SK-N-SH (cell line): ENCODE data around the gene DMKN. TPM values are rescaled to one million over a fixed set of nuclear protein-coding genes. Genes with fewer than 3 reads are reported as not detected.

ENCODE experiments used
- CHD2 ChIP-seq: fragments of 150-350 bp; IDR thresholded peaks from 2 replicates; pipeline ENCODE4 v1.6.1; 2018; ENCODE audit warnings: low read length; ENCODE audit not compliant: partially characterized antibody
- CTCF ChIP-seq: fragments of 200-600 bp; sonication (generic); IDR thresholded peaks from 2 replicates; pipeline ENCODE4 v1.6.1; 2017; ENCODE audit warnings: antibody characterized with exemption, mild to moderate bottlenecking, moderate library complexity
- ELF1 ChIP-seq: IDR thresholded peaks from 2 replicates; pipeline ENCODE4 v1.4.0; 2012
- EZH2phosphoT487 ChIP-seq: fragments of 200-600 bp; sonication (generic); IDR thresholded peaks from 2 replicates; pipeline ENCODE4 v1.6.1; 2017; ENCODE audit warnings: low read depth, mixed run types, mild to moderate bottlenecking, antibody characterized with exemption, moderate library complexity, borderline replicate concordance
- FOXJ3 ChIP-seq: sonication (generic); formaldehyde crosslinking; IDR thresholded peaks from 2 replicates; pipeline ENCODE4 v1.5.1; 2020; ENCODE audit warnings: mild to moderate bottlenecking, missing genetic modification reagents
- FOXM1 ChIP-seq: IDR thresholded peaks from 2 replicates; pipeline ENCODE4 v1.4.0; 2012; ENCODE audit warnings: low read depth, mild to moderate bottlenecking
- GABPA ChIP-seq: IDR thresholded peaks from 2 replicates; pipeline ENCODE4 v1.4.0; 2012; ENCODE audit warnings: low read depth, mild to moderate bottlenecking
- GATA2 ChIP-seq: sonication (generic); formaldehyde crosslinking; IDR thresholded peaks from 2 replicates; pipeline ENCODE4 v1.5.0; 2020; ENCODE audit warnings: mild to moderate bottlenecking, missing genetic modification reagents
- NRF1 ChIP-seq: IDR thresholded peaks from 2 replicates; pipeline ENCODE4 v1.6.1; 2012; ENCODE audit warnings: low read depth, mild to moderate bottlenecking, low read length
- PBX3 ChIP-seq: IDR thresholded peaks from 2 replicates; pipeline ENCODE4; 2012
- POLR2AphosphoS5 ChIP-seq: IDR thresholded peaks from 2 replicates; pipeline ENCODE4 v1.6.1; 2012; ENCODE audit warnings: low read depth, low read length
- REST ChIP-seq: IDR thresholded peaks from 2 replicates; pipeline ENCODE4 v1.6.1; 2012; ENCODE audit warnings: mild to moderate bottlenecking, low read depth, low read length, moderate library complexity
- RFX5 ChIP-seq: IDR thresholded peaks from 2 replicates; pipeline ENCODE4 v1.6.1; 2012; ENCODE audit warnings: mild to moderate bottlenecking, improper control_type of control experiment, low read length
- SMC3 ChIP-seq: IDR thresholded peaks from 2 replicates; pipeline ENCODE4 v1.6.1; 2012; ENCODE audit warnings: low read depth, low read length, improper control_type of control experiment
- TAF1 ChIP-seq: IDR thresholded peaks from 2 replicates; pipeline ENCODE4 v1.6.1; 2012; ENCODE audit warnings: low read depth, mild to moderate bottlenecking, low read length, moderate library complexity, borderline replicate concordance
- TEAD4 ChIP-seq: IDR thresholded peaks from 2 replicates; pipeline ENCODE4 v1.4.0; 2012; ENCODE audit warnings: mild to moderate bottlenecking, borderline replicate concordance; ENCODE audit not compliant: insufficient read depth
- polyA plus RNA-seq, 3 experiments: library from polyadenylated mRNA; depleted of rRNA; stranded (reverse); fragments of >200 nt; gene quantifications; 2 replicates each; pipeline ENCODE4 v1.2.3, GENCODE V29; 2012
- TF ChIP-seq, protein P1 (sequence below): fragments of 150-350 bp; IDR thresholded peaks from 2 replicates; pipeline ENCODE4 v1.6.1; 2016; ENCODE audit warnings: mild to moderate bottlenecking, low read depth, low read length
- TF ChIP-seq, protein P2 (sequence below): IDR thresholded peaks from 2 replicates; pipeline ENCODE4 v1.4.0; 2012; ENCODE audit warnings: low read depth, borderline replicate concordance
- TF ChIP-seq, protein P3 (sequence below): fragments of 150-350 bp; IDR thresholded peaks from 2 replicates; pipeline ENCODE4 v1.6.1; 2017; ENCODE audit warnings: antibody characterized with exemption, low read length, low read depth, borderline replicate concordance
- TF ChIP-seq, protein P4 (sequence below): IDR thresholded peaks from 2 replicates; pipeline ENCODE4 v1.4.0; 2012; ENCODE audit warnings: low read depth

DMKN gene
- polyA plus RNA-seq, 1 of the 3 experiments (the other 2 are of a cell fraction), result not detected

- TF ChIP-seq, protein P1, sequence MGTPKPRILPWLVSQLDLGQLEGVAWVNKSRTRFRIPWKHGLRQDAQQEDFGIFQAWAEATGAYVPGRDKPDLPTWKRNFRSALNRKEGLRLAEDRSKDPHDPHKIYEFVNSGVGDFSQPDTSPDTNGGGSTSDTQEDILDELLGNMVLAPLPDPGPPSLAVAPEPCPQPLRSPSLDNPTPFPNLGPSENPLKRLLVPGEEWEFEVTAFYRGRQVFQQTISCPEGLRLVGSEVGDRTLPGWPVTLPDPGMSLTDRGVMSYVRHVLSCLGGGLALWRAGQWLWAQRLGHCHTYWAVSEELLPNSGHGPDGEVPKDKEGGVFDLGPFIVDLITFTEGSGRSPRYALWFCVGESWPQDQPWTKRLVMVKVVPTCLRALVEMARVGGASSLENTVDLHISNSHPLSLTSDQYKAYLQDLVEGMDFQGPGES, result no peak
- TF ChIP-seq POLR2AphosphoS5 (peak; percentile 89), RFX5 (peak; percentile 73), CHD2 (peak; percentile 68), FOXJ3 (no peak), PBX3 (peak; percentile 32), SMC3 (no peak), TAF1 (0 out of 2 replicates have a peak, but pooled peaks have one; percentile 72), NRF1 (no peak), REST (no peak), ELF1 (peak; percentile 72; the same call in 1 of the 2 replicates), CTCF (no peak), TEAD4 (no peak), GATA2 (CRISPR knock-in tag) (no peak), FOXM1 (no peak), GABPA (peak; percentile 72), EZH2phosphoT487 (no peak)
- TF ChIP-seq, protein P2, sequence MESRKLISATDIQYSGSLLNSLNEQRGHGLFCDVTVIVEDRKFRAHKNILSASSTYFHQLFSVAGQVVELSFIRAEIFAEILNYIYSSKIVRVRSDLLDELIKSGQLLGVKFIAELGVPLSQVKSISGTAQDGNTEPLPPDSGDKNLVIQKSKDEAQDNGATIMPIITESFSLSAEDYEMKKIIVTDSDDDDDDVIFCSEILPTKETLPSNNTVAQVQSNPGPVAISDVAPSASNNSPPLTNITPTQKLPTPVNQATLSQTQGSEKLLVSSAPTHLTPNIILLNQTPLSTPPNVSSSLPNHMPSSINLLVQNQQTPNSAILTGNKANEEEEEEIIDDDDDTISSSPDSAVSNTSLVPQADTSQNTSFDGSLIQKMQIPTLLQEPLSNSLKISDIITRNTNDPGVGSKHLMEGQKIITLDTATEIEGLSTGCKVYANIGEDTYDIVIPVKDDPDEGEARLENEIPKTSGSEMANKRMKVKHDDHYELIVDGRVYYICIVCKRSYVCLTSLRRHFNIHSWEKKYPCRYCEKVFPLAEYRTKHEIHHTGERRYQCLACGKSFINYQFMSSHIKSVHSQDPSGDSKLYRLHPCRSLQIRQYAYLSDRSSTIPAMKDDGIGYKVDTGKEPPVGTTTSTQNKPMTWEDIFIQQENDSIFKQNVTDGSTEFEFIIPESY, result no peak
- TF ChIP-seq, protein P3, sequence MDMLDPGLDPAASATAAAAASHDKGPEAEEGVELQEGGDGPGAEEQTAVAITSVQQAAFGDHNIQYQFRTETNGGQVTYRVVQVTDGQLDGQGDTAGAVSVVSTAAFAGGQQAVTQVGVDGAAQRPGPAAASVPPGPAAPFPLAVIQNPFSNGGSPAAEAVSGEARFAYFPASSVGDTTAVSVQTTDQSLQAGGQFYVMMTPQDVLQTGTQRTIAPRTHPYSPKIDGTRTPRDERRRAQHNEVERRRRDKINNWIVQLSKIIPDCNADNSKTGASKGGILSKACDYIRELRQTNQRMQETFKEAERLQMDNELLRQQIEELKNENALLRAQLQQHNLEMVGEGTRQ, result peak; percentile 55
- TF ChIP-seq, protein P4, sequence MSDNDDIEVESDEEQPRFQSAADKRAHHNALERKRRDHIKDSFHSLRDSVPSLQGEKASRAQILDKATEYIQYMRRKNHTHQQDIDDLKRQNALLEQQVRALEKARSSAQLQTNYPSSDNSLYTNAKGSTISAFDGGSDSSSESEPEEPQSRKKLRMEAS, result peak; percentile 83
Measured at GRCh38 chr19:35545001-35545854, 31.8 kb upstream of the DMKN start, which contains the start of gene TMEM147 (continued).
